PC-9 (cell line): ENCODE results near the gene CFAP77.

Experiments
- EZH2 ChIP-seq: fragments of 200-600 bp; sonication (generic); IDR thresholded peaks from 2 replicates; pipeline ENCODE4 v1.8.0; 2017; ENCODE audit warnings: antibody characterized with exemption, low read depth
- TF ChIP-seq, protein P1 (sequence below): fragments of 200-600 bp; sonication (generic); conservative IDR thresholded peaks from 2 replicates; pipeline ENCODE4 v1.6.1; 2017; ENCODE audit warnings: mixed run types, antibody characterized with exemption, mild to moderate bottlenecking, moderate library complexity

DNA sequence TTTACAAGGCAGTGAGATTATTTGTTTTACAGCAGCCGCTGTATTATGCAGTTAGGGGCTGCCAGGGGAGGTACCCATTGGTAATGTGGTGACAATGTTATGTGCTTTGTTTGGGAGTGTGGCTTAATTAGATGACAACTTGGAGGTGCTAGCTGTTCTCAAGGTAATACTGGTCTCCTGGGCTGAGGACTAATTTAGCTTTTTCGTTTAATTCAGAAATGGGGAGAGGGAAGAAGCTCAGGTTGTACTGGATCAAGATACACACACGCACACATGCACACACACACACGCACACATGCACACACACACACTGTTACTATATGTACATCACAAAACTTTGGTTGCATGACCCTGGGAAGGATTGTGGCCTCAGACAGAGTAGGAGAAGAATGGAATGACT, 37.9 kb downstream of the CFAP77 start:
- no peak for TF ChIP-seq EZH2
- TF ChIP-seq, protein P1, sequence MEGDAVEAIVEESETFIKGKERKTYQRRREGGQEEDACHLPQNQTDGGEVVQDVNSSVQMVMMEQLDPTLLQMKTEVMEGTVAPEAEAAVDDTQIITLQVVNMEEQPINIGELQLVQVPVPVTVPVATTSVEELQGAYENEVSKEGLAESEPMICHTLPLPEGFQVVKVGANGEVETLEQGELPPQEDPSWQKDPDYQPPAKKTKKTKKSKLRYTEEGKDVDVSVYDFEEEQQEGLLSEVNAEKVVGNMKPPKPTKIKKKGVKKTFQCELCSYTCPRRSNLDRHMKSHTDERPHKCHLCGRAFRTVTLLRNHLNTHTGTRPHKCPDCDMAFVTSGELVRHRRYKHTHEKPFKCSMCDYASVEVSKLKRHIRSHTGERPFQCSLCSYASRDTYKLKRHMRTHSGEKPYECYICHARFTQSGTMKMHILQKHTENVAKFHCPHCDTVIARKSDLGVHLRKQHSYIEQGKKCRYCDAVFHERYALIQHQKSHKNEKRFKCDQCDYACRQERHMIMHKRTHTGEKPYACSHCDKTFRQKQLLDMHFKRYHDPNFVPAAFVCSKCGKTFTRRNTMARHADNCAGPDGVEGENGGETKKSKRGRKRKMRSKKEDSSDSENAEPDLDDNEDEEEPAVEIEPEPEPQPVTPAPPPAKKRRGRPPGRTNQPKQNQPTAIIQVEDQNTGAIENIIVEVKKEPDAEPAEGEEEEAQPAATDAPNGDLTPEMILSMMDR = no peak
